Right lobe of liver (tissue), 6 donors: ENCODE measurements around the gene LUZP1. TPM values are rescaled to one million over a fixed set of nuclear protein-coding genes. Genes with fewer than 3 reads are reported as not detected.

Source experiments
- ATAC-seq, 4 donors: fragments of 200-7000 bp; cut with Tn5 transposase; one replicate each; pipeline ENCODE4 v1.9.1; 2020; ENCODE audit warnings: mild to moderate bottlenecking in 4 of 4, moderate library complexity in 4 of 4
- DNase-seq, 3 donors: peaks; one replicate each; pipeline ENCODE4 v3.0.0-alpha.2; 2020
- H3K27ac ChIP-seq, 3 donors: fragments of 200-600 bp; one replicate each; pipeline ENCODE4 v1.8.0; 2022
- H3K27me3 ChIP-seq, 2 donors: fragments of 200-600 bp; one replicate each; pipeline ENCODE4 v1.8.0; 2022
- H3K36me3 ChIP-seq, 4 donors: fragments of 200-600 bp; sonication (generic) in 1 of 4; one replicate each; pipeline versions ENCODE4 v1.5.1 to v1.8.0; 2017 to 2022; ENCODE audit warnings: control low read depth in 1 of 4
- H3K4me1 ChIP-seq, 4 donors: fragments of 200-600 bp; sonication (generic) in 1 of 4; one replicate each; pipeline versions ENCODE4 v1.5.1 to v1.8.0; 2017 to 2022; ENCODE audit warnings: control low read depth in 1 of 4
- H3K4me3 ChIP-seq, 3 donors: fragments of 200-600 bp; one replicate each; pipeline ENCODE4 v1.8.0; 2022
- H3K9me3 ChIP-seq, 4 donors: fragments of 200-600 bp; sonication (generic) in 1 of 4; one replicate each; pipeline versions ENCODE4 v1.5.1 to v1.8.0; 2017 to 2022; ENCODE audit warnings: control low read depth in 1 of 4
- CTCF ChIP-seq, 4 donors: fragments of 200-600 bp in 3 of 4; fragments of 450-650 bp in 1 of 4; IDR thresholded peaks; one replicate each; pipeline versions ENCODE4 v1.5.1 to v1.8.0; 2016 to 2022; ENCODE audit warnings: antibody characterized with exemption in 4 of 4, mild to moderate bottlenecking in 2 of 4
- POLR2A ChIP-seq: fragments of 450-650 bp; IDR thresholded peaks from one replicate; pipeline ENCODE4 v1.6.1; 2017; ENCODE audit warnings: antibody characterized with exemption, mild to moderate bottlenecking
- WGBS: methylation state at CpG from one replicate; pipeline ENCODE4 v1.1.6; 2018; ENCODE audit warnings: low coverage, low lambda C conversion rate; ENCODE audit not compliant: insufficient coverage; ENCODE audit errors: missing lambda C conversion rate; 5-methylcytosine and 5-hydroxymethylcytosine counted together
- intact Hi-C, 2 donors: fragments of 100-400 bp; cut with DNase I; formaldehyde crosslinking; loops; one replicate each; pipeline versions ENCODE4 v1.11.2 to v1.14.1; 2022
- total RNA-seq, 6 experiments: library from RNA; depleted of rRNA in 2 of 6; stranded (reverse); fragments of >200 nt in 2 of 6; fragmentation: NEBNext Ultra II Directional in 3 of 6; extraction: Animal tissue kit (Norgen Biotek cat#: 25700) in 3 of 6; gene quantifications; one replicate each; pipeline versions ENCODE4 v1.1.0 to v1.2.4, GENCODE V29; 2016 to 2023
- donor health status: DM: no; HTN: yes; CAD: no.
- donor health status: DM: no; HTN: no; CAD: no.
- donor health status: DM: no; HTN: no; CAD: no.
- donor health status: DM: no; HTN: yes; CAD: no.
- donor health status: DM: no; HTN: yes; CAD: no.

The LUZP1 gene
- total RNA-seq, 6 experiments from 2014 or later, result 4.1 to 8.0 (median 6.1) TPM

GRCh38 chr1:23126200-23126599 is 42.5 kb downstream of the LUZP1 start:
- Histone ChIP-seq H3K36me3 (no peaks in the 10 kb centered on the region), H3K4me3 (no peak overlapping the region), H3K27ac (no peak overlapping the region), H3K9me3 (no peaks in the 10 kb centered on the region), H3K4me1 (peaks cover 0 to 13% (median 0%) of the 10 kb centered on the region in 4 donors), H3K27me3 (no peaks in the 10 kb centered on the region)
- ATAC-seq, result no peak
- WGBS, result 0% methylated on average over 1 of the region's 1 CpG
- intact Hi-C loops, result no loop called here
- no peak for TF ChIP-seq CTCF (IDR thresholded peaks at IDR 0.05)
- no peak for TF ChIP-seq POLR2A
- DNase-seq, result no peak

- Histone ChIP-seq H3K36me3 (no peaks in the 10 kb centered on the region), H3K4me1 (peaks cover 0 to 13% (median 0%) of the 10 kb centered on the region in 4 donors), H3K27ac (no peak overlapping the region), H3K4me3 (no peak overlapping the region), H3K27me3 (no peaks in the 10 kb centered on the region), H3K9me3 (no peaks in the 10 kb centered on the region)
- WGBS, result 84% methylated on average over 4 of the region's 4 CpGs
- intact Hi-C loops, result no loop called here
- DNase-seq (no peak), ATAC-seq (no peak)
- TF ChIP-seq POLR2A, result no peak
- TF ChIP-seq CTCF (IDR thresholded peaks at IDR 0.05), result no peak
Observed at GRCh38 chr1:23125489-23125888, 43.2 kb downstream of the LUZP1 start.

- no peak for ATAC-seq
- H3K36me3 ChIP-seq, result no peaks in the 10 kb centered on the region
- TF ChIP-seq CTCF (IDR thresholded peaks at IDR 0.05), result no peak
- TF ChIP-seq POLR2A, result no peak
- H3K27ac ChIP-seq, result no peak overlapping the region
- H3K4me3 ChIP-seq, result no peak overlapping the region
- intact Hi-C loops, result no loop called here
- 78% methylated on average over 4 of the region's 4 CpGs for WGBS
- H3K9me3 ChIP-seq, result no peaks in the 10 kb centered on the region
- DNase-seq, result no peak
- peaks cover 0 to 13% (median 0%) of the 10 kb centered on the region in 4 donors for H3K4me1 ChIP-seq
- no peaks in the 10 kb centered on the region for H3K27me3 ChIP-seq
Observed at GRCh38 chr1:23124259-23125026, 44.2 kb downstream of the LUZP1 start.

- TF ChIP-seq CTCF (IDR thresholded peaks at IDR 0.05) (no peak), POLR2A (no peak)
- no peaks in the 10 kb centered on the region for H3K9me3 ChIP-seq
- intact Hi-C loops, result no loop called here
- no peak overlapping the region for H3K4me3 ChIP-seq
- H3K27me3 ChIP-seq, result no peaks in the 10 kb centered on the region
- H3K36me3 ChIP-seq, result no peaks in the 10 kb centered on the region
- ATAC-seq (peak; percentile 42 to 79 (median 66)), DNase-seq (no peak)
- peaks cover 0 to 13% (median 0%) of the 10 kb centered on the region in 4 donors for H3K4me1 ChIP-seq
- no peak overlapping the region for H3K27ac ChIP-seq
Observed at GRCh38 chr1:23123528-23123927, 45.1 kb downstream of the LUZP1 start.
